ENCODE measurements around the gene CCDC197.

- no peak for TF ChIP-seq CTCF (conservative IDR thresholded peaks at IDR 0.05; ENCODE audit: low read length)
- TF ChIP-seq EZH2phosphoT487 (IDR thresholded peaks at IDR 0.05; ENCODE audit: borderline replicate concordance, low read depth, low read length), result no peak
These were observed 45.2 kb upstream of the CCDC197 start for GRCh38 chr14:93951635-93952540.

Measured in OCI-LY7 (cell line).